Measurements from ENCODE around the gene IRF3. TPM values are rescaled to one million over a fixed set of nuclear protein-coding genes. Genes with fewer than 3 reads are reported as not detected.

Gene IRF3
- total RNA-seq, 1 donor from 2014 or later = 34.5 TPM

- Histone ChIP-seq H3K27ac (replicated peaks) (no peak overlapping the region), H3K4me1 (no peaks in the 10 kb centered on the region), H3K9me3 (replicated peaks) (no peaks in the 10 kb centered on the region), H3K4me3 (no peak overlapping the region), H3K27me3 (ENCODE audit: low read depth) (no peaks in the 10 kb centered on the region), H3K36me3 (peaks cover 93% of the 10 kb centered on the region)
- DNase-seq = no peak
- intact Hi-C loops (cut with micrococcal nuclease) = no loop called here
- no peak for TF ChIP-seq CTCF (IDR thresholded peaks at IDR 0.05; ENCODE audit: borderline replicate concordance)
Observed at GRCh38 chr19:49653466-49653806, 12.2 kb downstream of the IRF3 start.

DNA sequence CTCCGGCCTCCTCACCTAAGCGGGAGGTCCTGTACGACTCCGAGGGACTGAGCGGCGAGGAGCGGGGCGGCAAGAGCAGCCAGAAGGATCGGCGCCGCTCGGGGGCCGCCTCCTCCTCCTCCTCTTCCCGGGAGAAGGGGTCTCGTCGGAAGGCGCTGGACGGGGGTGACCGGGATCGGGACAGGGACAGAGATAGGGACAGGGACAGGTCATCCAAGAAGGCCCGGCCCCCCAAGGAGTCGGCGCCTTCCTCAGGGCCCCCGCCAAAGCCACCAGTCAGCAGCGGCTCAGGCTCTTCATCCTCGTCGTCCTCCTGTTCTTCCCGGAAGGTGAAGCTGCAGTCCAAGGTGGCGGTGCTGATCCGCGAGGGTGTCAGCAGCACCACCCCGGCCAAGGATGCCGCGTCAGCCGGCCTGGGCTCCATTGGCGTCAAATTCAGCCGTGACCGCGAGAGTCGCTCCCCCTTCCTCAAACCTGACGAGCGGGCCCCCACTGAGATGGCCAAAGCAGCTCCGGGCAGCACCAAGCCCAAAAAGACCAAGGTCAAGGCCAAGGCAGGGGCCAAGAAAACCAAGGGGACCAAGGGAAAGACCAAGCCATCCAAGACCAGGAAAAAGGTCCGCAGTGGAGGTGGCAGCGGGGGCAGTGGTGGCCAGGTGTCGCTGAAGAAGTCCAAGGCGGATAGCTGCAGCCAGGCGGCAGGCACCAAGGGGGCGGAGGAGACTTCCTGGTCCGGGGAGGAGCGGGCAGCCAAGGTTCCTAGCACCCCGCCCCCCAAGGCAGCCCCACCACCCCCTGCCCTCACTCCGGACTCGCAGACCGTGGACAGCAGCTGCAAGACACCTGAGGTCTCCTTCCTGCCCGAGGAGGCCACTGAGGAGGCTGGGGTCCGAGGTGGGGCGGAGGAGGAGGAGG lies 12.8 kb downstream of the IRF3 start:
- intact Hi-C loops (cut with micrococcal nuclease) = no loop called here
- peaks cover 93% of the 10 kb centered on the region for H3K36me3 ChIP-seq
- no peaks in the 10 kb centered on the region for H3K4me1 ChIP-seq
- no peak for TF ChIP-seq CTCF (IDR thresholded peaks at IDR 0.05; ENCODE audit: borderline replicate concordance)
- H3K27me3 ChIP-seq (ENCODE audit: low read depth) = no peaks in the 10 kb centered on the region
- H3K9me3 ChIP-seq (replicated peaks) = no peaks in the 10 kb centered on the region
- DNase-seq = no peak
- H3K27ac ChIP-seq (replicated peaks) = no peak overlapping the region
- no peak overlapping the region for H3K4me3 ChIP-seq

DNA sequence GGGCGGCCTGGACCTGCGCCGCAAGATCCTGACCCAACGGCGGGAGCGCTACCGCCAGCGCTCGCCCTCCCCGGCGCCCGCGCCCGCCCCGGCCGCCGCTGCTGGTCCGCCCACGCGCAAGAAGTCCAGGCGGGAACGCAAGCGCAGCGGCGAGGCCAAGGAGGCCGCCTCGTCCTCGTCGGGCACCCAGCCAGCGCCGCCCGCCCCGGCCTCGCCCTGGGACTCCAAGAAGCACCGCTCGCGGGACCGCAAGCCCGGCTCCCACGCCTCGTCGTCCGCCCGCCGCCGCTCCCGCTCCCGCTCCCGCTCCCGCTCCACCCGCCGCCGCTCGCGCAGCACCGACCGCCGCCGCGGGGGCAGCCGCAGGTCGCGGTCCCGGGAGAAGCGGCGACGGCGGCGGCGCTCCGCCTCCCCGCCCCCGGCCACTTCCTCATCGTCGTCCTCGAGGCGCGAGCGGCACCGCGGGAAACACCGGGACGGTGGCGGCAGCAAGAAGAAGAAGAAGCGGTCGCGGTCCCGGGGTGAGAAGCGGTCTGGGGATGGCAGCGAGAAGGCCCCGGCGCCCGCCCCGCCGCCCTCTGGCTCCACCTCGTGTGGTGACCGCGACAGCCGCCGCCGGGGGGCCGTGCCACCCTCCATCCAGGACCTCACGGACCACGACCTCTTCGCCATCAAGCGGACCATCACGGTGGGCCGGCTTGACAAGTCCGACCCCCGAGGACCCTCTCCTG lies 13.7 kb downstream of the IRF3 start:
- Histone ChIP-seq H3K9me3 (replicated peaks) (no peaks in the 10 kb centered on the region), H3K27ac (replicated peaks) (no peak overlapping the region), H3K4me3 (no peak overlapping the region), H3K4me1 (no peaks in the 10 kb centered on the region), H3K27me3 (ENCODE audit: low read depth) (no peaks in the 10 kb centered on the region), H3K36me3 (peaks cover 93% of the 10 kb centered on the region)
- TF ChIP-seq CTCF (IDR thresholded peaks at IDR 0.05; ENCODE audit: borderline replicate concordance) = no peak
- intact Hi-C loops (cut with micrococcal nuclease) = no loop called here
- no peak for DNase-seq

DNA sequence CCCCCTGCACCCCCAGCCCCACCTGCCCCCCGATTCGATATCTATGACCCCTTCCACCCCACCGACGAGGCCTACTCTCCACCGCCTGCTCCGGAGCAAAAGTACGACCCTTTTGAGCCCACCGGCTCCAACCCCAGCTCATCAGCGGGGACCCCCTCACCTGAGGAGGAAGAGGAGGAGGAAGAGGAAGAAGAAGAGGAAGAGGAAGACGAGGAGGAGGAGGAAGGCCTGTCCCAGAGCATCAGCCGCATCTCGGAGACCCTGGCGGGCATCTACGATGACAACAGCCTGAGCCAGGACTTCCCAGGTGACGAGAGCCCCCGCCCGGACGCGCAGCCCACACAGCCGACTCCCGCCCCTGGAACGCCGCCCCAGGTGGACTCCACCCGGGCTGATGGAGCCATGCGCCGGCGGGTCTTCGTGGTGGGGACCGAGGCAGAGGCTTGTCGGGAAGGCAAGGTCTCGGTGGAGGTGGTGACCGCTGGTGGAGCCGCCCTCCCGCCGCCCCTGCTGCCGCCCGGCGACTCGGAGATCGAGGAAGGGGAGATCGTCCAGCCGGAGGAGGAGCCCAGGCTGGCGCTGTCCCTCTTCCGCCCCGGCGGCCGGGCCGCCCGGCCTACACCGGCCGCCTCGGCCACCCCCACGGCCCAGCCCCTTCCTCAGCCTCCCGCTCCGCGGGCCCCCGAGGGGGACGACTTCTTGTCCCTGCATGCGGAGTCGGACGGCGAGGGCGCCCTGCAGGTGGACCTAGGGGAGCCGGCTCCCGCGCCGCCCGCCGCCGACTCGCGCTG lies 14.4 kb downstream of the IRF3 start:
- peaks cover 93% of the 10 kb centered on the region for H3K36me3 ChIP-seq
- no peaks in the 10 kb centered on the region for H3K4me1 ChIP-seq
- intact Hi-C loops (cut with micrococcal nuclease) = no loop called here
- no peaks in the 10 kb centered on the region for H3K9me3 ChIP-seq (replicated peaks)
- no peak overlapping the region for H3K4me3 ChIP-seq
- no peaks in the 10 kb centered on the region for H3K27me3 ChIP-seq (ENCODE audit: low read depth)
- no peak overlapping the region for H3K27ac ChIP-seq (replicated peaks)
- TF ChIP-seq CTCF (IDR thresholded peaks at IDR 0.05; ENCODE audit: borderline replicate concordance) = no peak
- no peak for DNase-seq

DNA sequence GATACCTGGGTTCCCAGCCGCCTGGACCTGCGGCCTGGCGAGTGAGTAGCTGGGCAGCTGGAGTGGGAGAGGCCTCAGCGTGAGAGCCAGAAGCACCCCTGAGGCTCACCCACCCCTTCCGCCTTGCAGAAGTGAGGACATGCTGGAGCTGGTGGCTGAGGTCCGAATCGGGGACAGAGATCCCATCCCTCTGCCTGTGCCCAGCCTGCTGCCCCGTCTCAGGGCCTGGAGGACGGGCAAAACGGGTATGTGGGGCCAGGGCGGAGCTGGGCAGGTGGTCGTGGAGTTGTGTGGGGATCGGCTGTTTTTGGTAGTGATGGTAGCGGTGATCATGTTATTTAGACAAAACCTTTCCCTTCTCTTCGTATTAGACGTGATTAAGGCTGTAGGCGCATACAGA lies 19.1 kb downstream of the IRF3 start:
- H3K36me3 ChIP-seq = peaks cover 64% of the 10 kb centered on the region

More for the DNA sequence above, 19.1 kb downstream of the IRF3 start:
- intact Hi-C loops (cut with micrococcal nuclease) = no loop called here
- no peaks in the 10 kb centered on the region for H3K9me3 ChIP-seq (replicated peaks)
- no peak overlapping the region for H3K4me3 ChIP-seq
- H3K27ac ChIP-seq (replicated peaks) = no peak overlapping the region
- no peak for TF ChIP-seq CTCF (IDR thresholded peaks at IDR 0.05; ENCODE audit: borderline replicate concordance)
- H3K4me1 ChIP-seq = peaks cover 39% of the 10 kb centered on the region
- DNase-seq = no peak
- H3K27me3 ChIP-seq (ENCODE audit: low read depth) = no peaks in the 10 kb centered on the region

Data from left ventricle myocardium inferior (tissue), 1 donor.